Activated CD8-positive, alpha-beta memory T cell treated with anti-CD3 and anti-CD28 coated beads for 1 hour (primary cell): ENCODE data around the gene EPHB2.

ENCODE experiments used
- DNase-seq, 2 donors: peaks; one replicate each; pipeline ENCODE4 v3.0.0-alpha.2; 2020; ENCODE audit warnings: low read depth in 1 of 2; ENCODE audit errors: extremely low read depth in 1 of 2

Gene EPHB2

DNA sequence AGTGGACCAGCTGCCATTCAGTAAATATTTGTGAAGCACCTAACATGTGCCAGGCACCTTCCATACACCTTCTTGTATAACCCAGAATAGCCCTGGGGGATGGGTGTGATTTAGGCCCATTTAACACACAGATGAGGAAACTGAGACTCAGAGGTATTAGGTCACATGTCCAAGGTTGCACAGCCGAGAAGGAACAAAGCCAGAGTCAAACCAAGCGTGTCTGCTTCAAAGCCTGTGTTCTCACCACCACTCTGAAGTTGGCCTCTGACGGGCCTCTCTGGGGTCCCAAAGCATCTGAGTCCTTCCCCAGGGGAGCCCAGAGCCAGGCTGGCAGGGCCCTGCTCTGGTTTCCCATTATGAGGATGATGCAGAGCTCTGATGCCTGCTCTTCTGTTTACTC lies 196.9 kb downstream of the EPHB2 start:
- DNase-seq = no peak

DNA sequence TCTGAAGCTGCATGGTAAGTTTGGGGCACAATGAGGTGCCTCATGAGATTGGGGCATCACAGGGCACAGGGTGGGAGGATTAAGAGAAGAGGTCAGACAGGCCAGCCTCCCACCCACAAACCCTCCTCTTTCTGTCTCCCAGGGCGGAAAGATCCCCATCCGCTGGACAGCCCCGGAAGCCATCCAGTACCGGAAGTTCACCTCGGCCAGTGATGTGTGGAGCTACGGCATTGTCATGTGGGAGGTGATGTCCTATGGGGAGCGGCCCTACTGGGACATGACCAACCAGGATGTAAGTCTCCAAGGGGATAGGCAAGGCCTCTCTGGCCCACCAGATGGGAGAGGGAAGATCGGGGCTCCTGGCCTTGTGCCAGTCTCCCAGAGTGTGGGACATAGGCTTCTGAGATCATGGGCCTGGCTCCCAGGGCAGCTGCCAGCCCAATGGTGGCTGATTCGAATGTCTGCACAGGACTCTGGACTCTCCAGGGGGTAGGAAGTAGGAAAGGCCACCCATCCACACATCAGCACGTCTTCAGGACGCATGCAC lies 198.3 kb downstream of the EPHB2 start:
- DNase-seq = no peak

DNA sequence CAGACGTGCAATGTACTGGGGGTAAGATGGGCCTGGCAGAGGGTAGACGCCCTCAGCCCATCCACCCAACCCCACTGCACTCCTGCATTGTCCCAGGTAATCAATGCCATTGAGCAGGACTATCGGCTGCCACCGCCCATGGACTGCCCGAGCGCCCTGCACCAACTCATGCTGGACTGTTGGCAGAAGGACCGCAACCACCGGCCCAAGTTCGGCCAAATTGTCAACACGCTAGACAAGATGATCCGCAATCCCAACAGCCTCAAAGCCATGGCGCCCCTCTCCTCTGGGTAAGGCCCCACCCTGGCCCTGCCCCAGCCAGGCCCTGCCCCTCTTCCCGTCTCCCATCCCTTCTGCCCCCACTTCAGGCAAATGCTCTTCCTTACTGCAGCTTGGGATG lies 199.6 kb downstream of the EPHB2 start:
- DNase-seq = no peak

- no peak for DNase-seq
These were observed 200.5 kb downstream of the EPHB2 start for GRCh38 chr1:22910986-22911651.

DNA sequence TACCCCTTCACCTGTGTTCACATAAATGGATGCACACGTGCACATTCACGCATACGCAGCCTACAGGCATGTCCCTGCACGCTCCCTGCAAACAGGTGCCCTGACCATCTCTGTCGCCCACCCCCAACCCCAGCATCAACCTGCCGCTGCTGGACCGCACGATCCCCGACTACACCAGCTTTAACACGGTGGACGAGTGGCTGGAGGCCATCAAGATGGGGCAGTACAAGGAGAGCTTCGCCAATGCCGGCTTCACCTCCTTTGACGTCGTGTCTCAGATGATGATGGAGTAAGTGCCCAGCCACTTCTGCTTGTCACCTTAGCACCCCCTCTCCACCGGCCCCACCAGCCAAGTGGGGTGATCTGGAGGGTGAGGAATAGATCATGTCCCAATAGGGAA lies 201.7 kb downstream of the EPHB2 start:
- DNase-seq = no peak

DNA sequence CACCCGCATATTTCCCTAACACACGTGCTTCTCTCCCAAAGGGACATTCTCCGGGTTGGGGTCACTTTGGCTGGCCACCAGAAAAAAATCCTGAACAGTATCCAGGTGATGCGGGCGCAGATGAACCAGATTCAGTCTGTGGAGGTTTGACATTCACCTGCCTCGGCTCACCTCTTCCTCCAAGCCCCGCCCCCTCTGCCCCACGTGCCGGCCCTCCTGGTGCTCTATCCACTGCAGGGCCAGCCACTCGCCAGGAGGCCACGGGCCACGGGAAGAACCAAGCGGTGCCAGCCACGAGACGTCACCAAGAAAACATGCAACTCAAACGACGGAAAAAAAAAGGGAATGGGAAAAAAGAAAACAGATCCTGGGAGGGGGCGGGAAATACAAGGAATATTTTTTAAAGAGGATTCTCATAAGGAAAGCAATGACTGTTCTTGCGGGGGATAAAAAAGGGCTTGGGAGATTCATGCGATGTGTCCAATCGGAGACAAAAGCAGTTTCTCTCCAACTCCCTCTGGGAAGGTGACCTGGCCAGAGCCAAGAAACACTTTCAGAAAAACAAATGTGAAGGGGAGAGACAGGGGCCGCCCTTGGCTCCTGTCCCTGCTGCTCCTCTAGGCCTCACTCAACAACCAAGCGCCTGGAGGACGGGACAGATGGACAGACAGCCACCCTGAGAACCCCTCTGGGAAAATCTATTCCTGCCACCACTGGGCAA lies 202.9 kb downstream of the EPHB2 start:
- DNase-seq = no peak

DNA sequence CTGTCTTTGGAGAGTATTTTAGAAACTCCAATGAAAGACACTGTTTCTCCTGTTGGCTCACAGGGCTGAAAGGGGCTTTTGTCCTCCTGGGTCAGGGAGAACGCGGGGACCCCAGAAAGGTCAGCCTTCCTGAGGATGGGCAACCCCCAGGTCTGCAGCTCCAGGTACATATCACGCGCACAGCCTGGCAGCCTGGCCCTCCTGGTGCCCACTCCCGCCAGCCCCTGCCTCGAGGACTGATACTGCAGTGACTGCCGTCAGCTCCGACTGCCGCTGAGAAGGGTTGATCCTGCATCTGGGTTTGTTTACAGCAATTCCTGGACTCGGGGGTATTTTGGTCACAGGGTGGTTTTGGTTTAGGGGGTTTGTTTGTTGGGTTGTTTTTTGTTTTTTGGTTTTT lies 203.5 kb downstream of the EPHB2 start:
- no peak for DNase-seq

- DNase-seq = no peak
These were observed 204.1 kb downstream of the EPHB2 start for GRCh38 chr1:22914633-22915217.

DNA sequence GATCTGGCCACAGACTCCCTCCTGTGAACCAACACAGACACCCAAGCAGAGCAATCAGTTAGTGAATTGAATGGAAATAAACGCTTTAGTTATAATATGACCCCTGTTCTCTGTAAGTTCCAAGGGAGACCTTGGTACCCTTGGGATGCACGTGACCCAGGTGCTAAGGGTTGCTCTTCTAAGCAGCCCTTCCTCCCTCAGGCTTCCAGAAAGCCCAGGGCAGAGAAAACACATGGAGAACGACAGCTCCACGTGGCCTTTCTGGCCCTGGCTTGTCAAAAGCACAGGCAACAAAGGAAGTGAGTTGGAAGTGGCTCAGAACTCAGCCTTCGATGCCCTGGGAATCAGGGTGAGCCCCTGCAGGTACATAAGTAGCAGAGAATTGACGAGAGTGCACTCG lies 204.6 kb downstream of the EPHB2 start:
- DNase-seq = no peak

DNA sequence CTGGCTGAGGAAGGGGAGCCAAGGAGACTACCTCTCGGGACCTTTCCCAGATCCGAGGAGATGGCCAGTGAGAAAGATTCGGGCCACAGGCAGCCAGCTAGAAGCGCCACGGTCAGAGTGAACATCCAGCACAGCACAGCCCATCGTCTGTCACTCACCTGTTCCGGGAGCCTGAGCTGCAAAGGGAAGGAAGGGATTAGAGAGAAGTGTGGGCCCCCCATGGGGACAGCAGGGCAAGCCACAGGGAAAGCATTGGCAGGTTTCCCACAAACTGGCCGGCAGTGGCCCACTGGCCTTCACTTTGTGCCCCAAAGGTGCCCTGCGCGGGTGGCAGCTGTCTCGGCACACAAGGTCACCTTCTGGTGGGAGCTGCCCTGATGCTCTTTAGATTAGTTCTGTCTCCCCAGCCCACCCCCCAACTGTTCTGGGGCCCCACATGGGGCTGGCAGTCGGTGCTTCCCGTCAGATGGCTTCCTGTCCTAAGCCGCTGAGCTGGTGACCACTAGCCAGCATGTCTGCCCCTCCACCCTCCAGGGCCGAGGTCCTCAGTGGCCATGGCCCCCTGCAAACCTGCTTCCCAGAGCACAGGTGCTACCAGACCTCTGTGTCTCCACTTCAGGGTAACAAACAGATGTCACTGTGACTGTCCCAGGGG lies 205.3 kb downstream of the EPHB2 start:
- DNase-seq = no peak

DNA sequence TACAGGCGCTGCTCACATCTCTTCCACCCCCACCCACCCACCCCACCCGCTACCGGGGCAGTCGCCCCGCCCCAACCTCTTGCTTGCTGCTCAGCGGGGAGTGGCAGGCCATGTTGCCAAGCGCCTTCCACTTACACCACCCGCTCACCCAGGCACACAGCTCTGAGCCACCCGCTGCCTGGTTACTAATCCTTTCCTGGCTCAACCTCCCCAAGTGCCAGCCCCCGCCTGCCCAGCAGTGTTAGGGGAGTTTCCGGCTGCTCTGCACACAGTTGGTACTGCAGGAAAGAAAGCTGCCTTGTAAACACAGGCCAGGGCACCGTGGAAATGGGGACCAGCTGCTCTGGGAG lies 205.8 kb downstream of the EPHB2 start:
- DNase-seq = no peak

- DNase-seq = no peak
These were observed 207.3 kb downstream of the EPHB2 start for GRCh38 chr1:22917989-22918388.

- no peak for DNase-seq
These were observed 208.0 kb downstream of the EPHB2 start for GRCh38 chr1:22918644-22919043.

DNA sequence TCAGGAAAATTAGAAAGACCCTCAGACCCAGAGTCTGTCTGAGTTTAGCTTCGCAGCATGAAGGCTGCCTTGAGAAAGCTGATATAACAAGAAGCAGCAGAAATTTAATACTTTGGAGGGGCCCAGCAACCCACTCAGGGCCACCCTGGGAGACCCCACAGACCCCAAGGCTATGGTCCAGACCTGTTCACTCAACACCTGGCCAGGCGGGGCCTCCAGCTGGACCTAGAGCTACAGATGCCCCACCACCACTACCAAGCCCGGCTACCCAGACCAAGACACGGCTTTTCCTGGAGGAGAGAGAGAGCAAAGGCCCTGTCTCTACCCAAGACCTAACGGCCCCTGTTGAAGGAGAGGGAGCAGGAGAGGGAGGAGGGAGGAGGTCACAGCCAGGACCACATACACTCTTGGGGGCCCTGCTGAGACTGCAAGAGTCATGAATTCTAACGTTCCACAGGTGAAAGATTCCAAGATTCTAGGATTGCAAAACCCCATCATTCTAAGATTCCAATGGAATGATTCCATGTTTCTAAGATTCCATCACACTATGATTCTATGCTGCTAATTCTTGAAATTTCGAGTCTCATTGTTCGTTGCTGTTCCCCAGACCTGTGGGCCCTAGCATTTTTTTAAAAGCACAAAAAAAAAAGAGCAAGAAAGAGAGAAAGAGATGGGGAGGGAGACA lies 208.8 kb downstream of the EPHB2 start:
- no peak for DNase-seq

DNA sequence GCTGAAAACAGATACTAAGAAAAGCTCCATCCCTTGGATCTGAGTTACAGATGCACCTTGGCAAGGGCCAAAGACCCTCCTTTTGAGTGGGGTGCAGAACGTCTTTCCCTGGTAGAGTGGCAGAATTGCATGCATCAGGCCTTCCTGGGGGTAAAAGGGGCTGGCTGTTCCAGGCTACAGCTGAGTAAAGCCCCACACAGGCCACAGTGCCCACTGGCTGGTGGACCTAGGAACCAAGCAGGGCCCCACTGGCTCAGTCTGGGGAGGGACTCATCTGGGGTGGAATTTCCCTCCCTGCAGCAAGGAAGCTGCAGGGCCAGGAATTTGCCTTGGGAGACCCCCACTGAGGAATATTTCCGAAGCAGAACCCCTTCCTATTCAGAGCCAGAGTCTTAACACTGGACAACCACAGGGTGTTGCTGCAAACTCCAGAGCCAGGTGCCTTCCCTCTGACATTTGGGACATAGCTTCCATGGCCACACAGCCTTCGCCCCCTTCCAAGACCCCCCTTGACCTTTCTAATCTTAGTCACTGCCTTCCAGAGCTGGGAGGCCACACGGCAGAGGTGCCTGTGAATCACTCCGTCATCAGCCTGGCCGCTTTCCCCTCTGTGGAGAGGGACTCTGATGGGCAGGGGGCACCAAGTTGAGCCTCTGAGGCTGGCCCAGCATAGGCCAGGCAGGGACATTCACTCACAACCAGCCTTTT lies 209.5 kb downstream of the EPHB2 start:
- no peak for DNase-seq

DNA sequence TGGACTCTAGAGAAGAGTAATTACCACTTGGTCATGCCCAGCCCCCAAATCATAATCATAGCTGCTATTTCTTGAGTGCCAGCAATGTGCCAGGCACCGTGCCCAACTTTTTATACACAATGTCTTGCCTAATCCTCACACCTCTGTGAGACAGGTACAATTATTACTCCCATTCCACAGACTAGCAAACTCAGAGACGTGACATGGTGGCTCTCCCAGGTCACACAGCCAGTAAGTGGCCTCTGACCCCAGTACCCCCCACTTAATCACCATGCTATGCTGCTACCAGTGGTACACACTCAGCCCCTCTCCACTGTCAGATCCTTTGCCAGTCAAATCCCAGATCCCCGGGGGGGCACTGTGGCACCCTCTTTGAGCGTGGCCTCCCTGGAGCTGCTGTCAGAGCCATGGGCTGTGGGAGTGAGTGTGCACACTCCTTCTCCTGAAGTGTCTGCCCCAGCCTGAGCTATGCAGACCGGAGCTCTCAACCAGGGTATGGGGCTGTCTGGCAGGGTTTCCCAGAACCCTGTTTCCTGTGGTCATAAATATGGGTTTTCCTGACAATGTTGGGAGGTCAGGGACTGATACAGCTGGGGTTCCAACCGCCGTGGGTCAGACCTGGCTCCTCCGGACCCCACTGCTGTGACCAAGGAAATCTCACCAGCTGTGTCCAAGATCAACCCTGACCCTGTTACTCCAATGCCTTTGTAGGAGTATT lies 210.3 kb downstream of the EPHB2 start:
- DNase-seq = no peak

GRCh38 chr1:22921452-22922126 lies 210.9 kb downstream of the EPHB2 start:
- DNase-seq = no peak

- no peak for DNase-seq
These were observed 212.0 kb downstream of the EPHB2 start for GRCh38 chr1:22922640-22923039.

DNA sequence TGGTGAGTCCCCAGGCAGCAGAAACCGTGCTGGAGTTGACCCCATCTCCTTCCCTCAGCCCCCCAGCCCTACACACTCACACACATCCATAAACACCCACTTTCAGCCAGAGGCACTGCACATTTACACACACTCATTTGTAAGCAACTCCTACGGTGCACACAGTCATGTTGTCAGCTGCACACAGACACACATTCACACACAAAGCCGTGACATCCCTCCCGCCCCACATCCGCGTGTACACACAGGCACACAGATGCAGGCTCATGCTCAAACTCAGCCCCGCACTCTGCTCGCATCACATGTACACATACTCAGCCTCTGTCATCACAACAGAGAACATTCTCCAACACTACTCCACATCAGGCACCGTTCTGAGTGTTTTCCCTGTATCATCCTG lies 214.5 kb downstream of the EPHB2 start:
- DNase-seq = no peak
